ENCODE measurements around the gene ZMYND10.

GRCh38 chr3:50345008-50345407 is 524 bp downstream of the ZMYND10 start:
- TF ChIP-seq POLR2AphosphoS5 (IDR thresholded peaks at IDR 0.05; ENCODE audit: low read depth, low read length) (no peak), POLR2A (IDR thresholded peaks at IDR 0.05; ENCODE audit: low read depth, low read length) (no peak), POU2F2 (IDR thresholded peaks at IDR 0.05; ENCODE audit: low read depth, low read length) (no peak), TAF1 (IDR thresholded peaks at IDR 0.05; ENCODE audit: low read depth, low read length) (no peak), PAX5 (IDR thresholded peaks at IDR 0.05; ENCODE audit: insufficient read depth, low read length, severe bottlenecking) (no peak)

Data from GM12891 (cell line).